Fibroblast of the aortic adventitia (primary cell): ENCODE measurements around the gene PMP22. TPM values are rescaled to one million over a fixed set of nuclear protein-coding genes. Genes with fewer than 3 reads are reported as not detected.

Experiments
- DNase-seq: peaks from one replicate; pipeline ENCODE4 v3.0.0-alpha.2; 2010; ENCODE audit warnings: low read depth
- H3K4me3 ChIP-seq: 2 replicates; pipeline ENCODE4 v1.5.1; 2011; ENCODE audit warnings: low read depth, mild to moderate bottlenecking, control low read depth, low read length, moderate library complexity
- CTCF ChIP-seq: IDR thresholded peaks from 2 replicates; pipeline ENCODE4 v1.5.1; 2011; ENCODE audit warnings: mild to moderate bottlenecking, low read length, control low read depth, inconsistent platforms; ENCODE audit not compliant: insufficient read depth
- total RNA-seq: library from RNA; depleted of rRNA; stranded (reverse); fragments of >200 nt; gene quantifications from 2 replicates; pipeline ENCODE4 v1.2.3, GENCODE V29; 2012; ENCODE audit warnings: low replicate concordance

The PMP22 gene
- total RNA-seq, 1 donor = 111 TPM

DNA sequence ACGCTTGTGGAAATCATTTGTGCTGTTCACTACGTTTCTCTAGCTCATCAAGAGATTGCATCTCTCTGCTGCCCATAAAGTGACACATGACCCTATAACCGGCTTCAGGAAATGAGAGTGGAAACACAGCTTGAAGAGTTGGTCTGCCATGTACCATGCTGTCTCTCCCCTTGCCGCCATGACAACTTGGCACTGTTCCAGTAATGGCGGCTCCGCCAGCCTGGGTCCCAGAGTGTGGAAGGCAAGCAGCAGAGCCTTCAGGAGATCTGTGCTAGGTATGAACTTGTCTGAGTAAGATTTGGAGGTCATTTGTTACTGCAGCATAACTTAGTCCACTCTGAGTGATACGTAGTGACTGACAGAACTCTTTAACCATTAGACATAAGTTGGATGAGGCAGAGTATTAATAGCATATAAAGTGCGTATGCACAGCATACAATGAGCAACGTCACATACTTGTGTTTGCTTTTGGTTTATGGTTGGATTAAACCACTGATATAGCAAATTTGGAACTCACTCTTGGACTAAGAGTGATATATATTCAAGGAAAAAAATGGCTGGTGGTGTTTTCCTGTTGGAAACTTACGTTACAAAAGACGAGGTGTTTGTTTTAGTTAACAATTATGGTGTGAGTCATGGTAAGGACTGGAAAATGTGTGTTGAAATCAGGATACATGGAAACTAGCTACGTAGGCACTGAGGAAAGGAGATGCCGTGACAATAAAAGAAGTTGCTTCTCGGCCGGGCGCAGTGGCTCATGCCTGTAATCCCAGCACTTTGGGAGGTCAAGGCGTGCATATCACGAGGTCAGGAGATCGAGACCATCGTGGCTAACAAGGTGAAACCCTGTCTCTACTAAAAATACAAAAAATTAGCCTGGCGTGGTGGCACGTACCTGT, 24.4 kb upstream of the PMP22 start:
- peak; percentile 39 for DNase-seq
- no peak for TF ChIP-seq CTCF
- no peak overlapping the region for H3K4me3 ChIP-seq

- TF ChIP-seq CTCF = no peak
- DNase-seq = no peak
- H3K4me3 ChIP-seq = no peak overlapping the region
Observed at GRCh38 chr17:15288859-15289258, 23.7 kb upstream of the PMP22 start.

DNA sequence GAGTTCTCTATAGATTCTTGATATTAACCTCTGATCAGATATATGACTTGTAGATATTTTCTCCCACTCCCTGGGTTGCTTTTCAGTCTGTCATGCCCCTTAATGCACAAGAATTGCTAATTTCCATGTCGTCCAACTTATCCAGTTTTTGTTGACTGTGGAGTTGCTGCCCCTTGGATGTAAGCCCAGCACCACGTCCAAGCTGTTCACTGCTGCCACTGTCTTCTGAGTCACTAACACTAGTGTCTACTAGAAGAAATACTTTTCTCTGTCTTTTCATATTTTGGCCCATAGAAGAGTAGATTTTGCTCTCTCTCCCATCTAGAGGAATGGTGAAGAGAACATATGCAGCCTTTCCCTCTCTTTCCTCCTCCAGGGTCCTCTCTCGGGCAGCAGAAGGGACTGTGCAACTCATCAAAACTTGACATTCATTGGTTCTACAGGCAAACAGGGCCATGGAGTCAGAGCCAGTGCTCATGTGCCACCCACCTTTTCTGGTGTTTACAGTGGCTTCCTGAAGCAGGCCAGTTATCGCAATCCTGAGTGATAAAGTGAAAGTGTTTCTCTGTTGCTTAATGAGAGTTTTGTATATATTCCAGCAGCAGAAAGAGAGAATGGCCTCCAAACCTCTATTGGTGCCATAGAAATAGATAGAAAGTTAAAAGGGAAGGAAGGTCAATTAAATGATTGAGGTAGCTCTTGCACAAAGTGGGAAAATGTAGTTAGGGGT, 22.6 kb upstream of the PMP22 start:
- DNase-seq = peak; percentile 42
- TF ChIP-seq CTCF = no peak
- H3K4me3 ChIP-seq = no peak overlapping the region

DNA sequence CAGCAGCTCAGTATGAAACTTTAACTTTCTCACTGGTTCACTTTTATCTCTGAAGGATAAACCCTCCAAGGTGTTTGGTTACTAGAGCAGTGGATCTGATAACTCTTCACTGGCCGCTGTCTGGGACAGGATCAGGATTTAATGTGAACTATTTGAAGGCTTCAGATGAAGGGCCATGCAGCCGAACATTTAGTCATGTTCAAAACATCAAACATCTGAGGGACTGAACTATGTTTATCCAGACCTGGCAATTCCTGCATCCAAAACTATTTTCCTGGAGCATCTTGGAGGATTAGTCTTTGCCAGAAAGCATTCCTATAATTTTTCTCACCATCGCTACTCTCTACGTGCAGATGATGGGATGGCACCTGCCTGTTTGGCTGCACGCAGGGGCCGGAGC, 20.3 kb upstream of the PMP22 start:
- H3K4me3 ChIP-seq = no peak overlapping the region
- no peak for TF ChIP-seq CTCF
- DNase-seq = no peak

DNA sequence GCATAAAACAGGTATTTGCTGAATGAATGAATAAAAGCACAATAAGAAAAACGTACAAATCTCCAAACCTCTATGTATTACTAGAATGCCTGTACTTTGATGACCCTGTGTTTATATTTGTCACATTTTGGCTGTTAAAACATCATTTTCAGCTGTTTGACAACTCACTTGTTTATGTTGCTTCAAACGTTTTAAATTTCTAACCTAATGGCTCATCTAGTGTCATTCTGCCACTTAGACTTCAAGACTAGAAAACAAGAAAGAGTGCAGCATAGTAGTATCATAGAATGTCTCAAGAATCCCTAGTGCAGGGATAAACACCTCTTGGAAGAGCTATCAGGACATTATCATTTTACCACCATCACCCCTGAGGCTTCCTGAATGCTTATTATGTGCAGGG, 19.4 kb upstream of the PMP22 start:
- no peak for TF ChIP-seq CTCF
- no peak overlapping the region for H3K4me3 ChIP-seq
- no peak for DNase-seq

DNA sequence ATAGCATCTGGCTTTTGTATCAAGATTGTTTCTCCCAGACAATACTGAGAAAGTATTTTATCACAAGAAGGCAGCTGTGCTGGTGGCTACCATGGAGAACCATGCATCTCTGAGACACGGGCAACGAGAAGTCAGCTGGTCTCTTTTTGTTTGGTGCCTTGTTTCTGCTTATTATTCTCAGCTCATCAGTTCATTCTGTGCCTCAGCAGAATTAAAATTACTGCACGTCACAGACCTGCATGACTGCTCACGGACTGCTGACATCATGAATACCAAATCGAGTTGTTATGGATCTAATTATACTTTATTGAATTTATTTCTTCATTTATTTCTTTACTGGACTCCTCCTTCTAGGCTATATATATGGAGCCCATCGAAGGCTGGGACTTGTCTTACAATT, 19.0 kb upstream of the PMP22 start:
- DNase-seq = no peak
- no peak for TF ChIP-seq CTCF

More for the DNA sequence above, 19.0 kb upstream of the PMP22 start:
- H3K4me3 ChIP-seq = no peak overlapping the region
